Measurements from ENCODE around the gene CMTR2. TPM values are rescaled to one million over a fixed set of nuclear protein-coding genes. Genes with fewer than 3 reads are reported as not detected.
"Not testable (repeated sequence)": the region's sequence is repeated elsewhere in the genome, so short reads cannot be mapped to it uniquely, and the experiment has no call there.

The CMTR2 gene
- polyA plus RNA-seq (ENCODE audit: insufficient read length in 4 of 4) = 10 to 100 TPM; 37.1 to 61.8 (median 48.6) TPM

GRCh38 chr16:71288890-71289731 is at the start of gene CMTR2:
TSS of gene CMTR2 (minus strand) at chr16:71289402. CDS start at chr16:71285920, 3,482 bp downstream.
- DNase-seq (ENCODE audit: low read depth in 4 of 4, low spot score in 3 of 4) = peak; percentile 86 to 94 (median 90)

GRCh38 chr16:71338632-71339031 is 49.4 kb upstream of the CMTR2 start:
- no peak for DNase-seq (ENCODE audit: low read depth in 4 of 4, low spot score in 3 of 4)

- no peak for DNase-seq (ENCODE audit: low read depth in 4 of 4, low spot score in 3 of 4)
Measured at GRCh38 chr16:71338193-71338592, 49.0 kb upstream of the CMTR2 start.

- no peak for DNase-seq (ENCODE audit: low read depth in 4 of 4, low spot score in 3 of 4)
Measured at GRCh38 chr16:71337631-71338030, 48.4 kb upstream of the CMTR2 start.

GRCh38 chr16:71328151-71328550 is 38.9 kb upstream of the CMTR2 start:
- DNase-seq (ENCODE audit: low read depth in 4 of 4, low spot score in 3 of 4) = no peak

GRCh38 chr16:71327720-71328119 is 38.5 kb upstream of the CMTR2 start:
- DNase-seq (ENCODE audit: low read depth in 4 of 4, low spot score in 3 of 4) = no peak

GRCh38 chr16:71319999-71320398 is 30.8 kb upstream of the CMTR2 start:
- no peak for DNase-seq (ENCODE audit: low read depth in 4 of 4, low spot score in 3 of 4)

GRCh38 chr16:71315269-71315668 is 26.1 kb upstream of the CMTR2 start:
- no peak for DNase-seq (ENCODE audit: low read depth in 4 of 4, low spot score in 3 of 4)

- not testable (repeated sequence) for DNase-seq (ENCODE audit: low read depth in 4 of 4, low spot score in 3 of 4)
Measured at GRCh38 chr16:71313591-71313990, 24.4 kb upstream of the CMTR2 start.

GRCh38 chr16:71311553-71312158 is 22.5 kb upstream of the CMTR2 start:
- peak in 2 of 4 donors; percentile 33 to 42 for DNase-seq (ENCODE audit: low read depth in 4 of 4, low spot score in 3 of 4)

GRCh38 chr16:71303938-71304337 is 14.7 kb upstream of the CMTR2 start:
- no peak for DNase-seq (ENCODE audit: low read depth in 4 of 4, low spot score in 3 of 4)

GRCh38 chr16:71297341-71297634 is 8.1 kb upstream of the CMTR2 start:
- no peak for DNase-seq (ENCODE audit: low read depth in 4 of 4, low spot score in 3 of 4)

GRCh38 chr16:71296584-71297340 is 7.6 kb upstream of the CMTR2 start:
- no peak for DNase-seq (ENCODE audit: low read depth in 4 of 4, low spot score in 3 of 4)

GRCh38 chr16:71295950-71296349 is 6.7 kb upstream of the CMTR2 start:
- DNase-seq (ENCODE audit: low read depth in 4 of 4, low spot score in 3 of 4) = no peak

- no peak for DNase-seq (ENCODE audit: low read depth in 4 of 4, low spot score in 3 of 4)
Measured at GRCh38 chr16:71293919-71294318, 4.7 kb upstream of the CMTR2 start.

- not testable (repeated sequence) for DNase-seq (ENCODE audit: low read depth in 4 of 4, low spot score in 3 of 4)
Measured at GRCh38 chr16:71292095-71292494, 2.9 kb upstream of the CMTR2 start.

- no peak for DNase-seq (ENCODE audit: low read depth in 4 of 4, low spot score in 3 of 4)
Measured at GRCh38 chr16:71289732-71290062, 495 bp upstream of the CMTR2 start.

- no peak for DNase-seq (ENCODE audit: low read depth in 4 of 4, low spot score in 3 of 4)
Measured at GRCh38 chr16:71288570-71288889, 672 bp downstream of the CMTR2 start.

GRCh38 chr16:71287911-71288310 is 1.3 kb downstream of the CMTR2 start:
- no peak for DNase-seq (ENCODE audit: low read depth in 4 of 4, low spot score in 3 of 4)

- DNase-seq (ENCODE audit: low read depth in 4 of 4, low spot score in 3 of 4) = no peak
Measured at GRCh38 chr16:71287454-71287853, 1.7 kb downstream of the CMTR2 start.

- DNase-seq (ENCODE audit: low read depth in 4 of 4, low spot score in 3 of 4) = no peak
Measured at GRCh38 chr16:71283612-71284011, 5.6 kb downstream of the CMTR2 start.

GRCh38 chr16:71282943-71283342 is 6.3 kb downstream of the CMTR2 start:
- no peak for DNase-seq (ENCODE audit: low read depth in 4 of 4, low spot score in 3 of 4)

All from right renal pelvis (tissue), 4 donors.